Measurements from ENCODE around the gene AGAP1. TPM values are rescaled to one million over a fixed set of nuclear protein-coding genes. Genes with fewer than 3 reads are reported as not detected.

Gene AGAP1
- total RNA-seq, 1 donor from 2014 or later, result 44.0 TPM

DNA sequence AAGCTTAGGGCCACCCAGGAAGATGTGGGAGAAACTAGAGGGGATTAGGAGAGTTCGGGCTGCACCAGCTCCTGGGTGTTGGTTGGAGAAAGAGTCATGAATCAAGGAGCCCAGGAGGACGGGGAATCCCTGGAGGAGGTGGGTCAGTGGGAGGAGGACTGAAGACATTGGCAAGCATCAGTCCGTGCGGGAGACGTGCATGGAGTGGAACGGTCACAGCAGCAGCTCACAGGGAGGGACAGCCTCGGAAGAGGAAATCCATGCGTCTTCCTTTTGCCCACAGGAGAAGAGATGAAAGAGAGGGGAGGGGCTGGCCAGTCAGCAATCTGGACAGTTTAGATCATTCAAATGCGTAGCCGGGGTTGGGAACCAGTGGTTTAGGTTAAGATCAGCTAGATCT is 495.7 kb downstream of the AGAP1 start:
- no peak overlapping the region for H3K27ac Mint-ChIP-seq
- no peaks in the 10 kb centered on the region for H3K4me1 Mint-ChIP-seq

DNA sequence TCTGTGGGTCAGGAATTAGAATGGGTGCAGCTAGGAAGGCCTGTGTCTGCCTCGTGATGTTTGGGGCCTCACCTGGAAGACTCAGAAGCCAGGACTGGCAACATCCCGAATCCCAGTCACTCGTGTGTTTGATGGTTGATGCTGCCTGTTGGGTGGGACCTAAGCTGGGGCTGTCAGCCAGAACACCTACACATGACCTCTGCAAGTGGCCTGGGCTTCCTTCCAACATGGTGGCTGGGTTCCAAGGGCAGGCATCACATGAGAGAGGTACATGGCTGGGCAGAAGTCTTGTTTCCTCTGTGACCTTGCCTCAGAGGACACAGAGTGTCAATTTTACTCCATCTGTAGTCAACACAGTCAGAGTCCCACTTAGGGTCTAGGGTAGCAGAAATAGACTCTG is 496.5 kb downstream of the AGAP1 start:
- Mint-ChIP-seq H3K4me3 (no peak overlapping the region), H3K4me1 (no peaks in the 10 kb centered on the region), H3K27me3 (ENCODE audit: low read depth) (no peaks in the 10 kb centered on the region), H3K9me3 (peaks cover 7% of the 10 kb centered on the region), H3K27ac (no peak overlapping the region), H3K36me3 (peaks cover 9% of the 10 kb centered on the region)
- no peak for DNase-seq (ENCODE audit: low spot score in 2 of 2, unreplicated experiment in 2 of 2)
- TF ChIP-seq, protein P1, sequence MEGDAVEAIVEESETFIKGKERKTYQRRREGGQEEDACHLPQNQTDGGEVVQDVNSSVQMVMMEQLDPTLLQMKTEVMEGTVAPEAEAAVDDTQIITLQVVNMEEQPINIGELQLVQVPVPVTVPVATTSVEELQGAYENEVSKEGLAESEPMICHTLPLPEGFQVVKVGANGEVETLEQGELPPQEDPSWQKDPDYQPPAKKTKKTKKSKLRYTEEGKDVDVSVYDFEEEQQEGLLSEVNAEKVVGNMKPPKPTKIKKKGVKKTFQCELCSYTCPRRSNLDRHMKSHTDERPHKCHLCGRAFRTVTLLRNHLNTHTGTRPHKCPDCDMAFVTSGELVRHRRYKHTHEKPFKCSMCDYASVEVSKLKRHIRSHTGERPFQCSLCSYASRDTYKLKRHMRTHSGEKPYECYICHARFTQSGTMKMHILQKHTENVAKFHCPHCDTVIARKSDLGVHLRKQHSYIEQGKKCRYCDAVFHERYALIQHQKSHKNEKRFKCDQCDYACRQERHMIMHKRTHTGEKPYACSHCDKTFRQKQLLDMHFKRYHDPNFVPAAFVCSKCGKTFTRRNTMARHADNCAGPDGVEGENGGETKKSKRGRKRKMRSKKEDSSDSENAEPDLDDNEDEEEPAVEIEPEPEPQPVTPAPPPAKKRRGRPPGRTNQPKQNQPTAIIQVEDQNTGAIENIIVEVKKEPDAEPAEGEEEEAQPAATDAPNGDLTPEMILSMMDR (IDR thresholded peaks at IDR 0.05; ENCODE audit: unreplicated experiment), result no peak

More for the DNA sequence above, 495.7 kb downstream of the AGAP1 start:
- H3K27me3 Mint-ChIP-seq (ENCODE audit: low read depth), result no peaks in the 10 kb centered on the region
- DNase-seq (ENCODE audit: low spot score in 2 of 2, unreplicated experiment in 2 of 2), result no peak
- H3K9me3 Mint-ChIP-seq, result peaks cover 8% of the 10 kb centered on the region
- TF ChIP-seq, protein P1 (IDR thresholded peaks at IDR 0.05; ENCODE audit: unreplicated experiment), result no peak
- peaks cover 9% of the 10 kb centered on the region for H3K36me3 Mint-ChIP-seq
- H3K4me3 Mint-ChIP-seq, result no peak overlapping the region

DNA sequence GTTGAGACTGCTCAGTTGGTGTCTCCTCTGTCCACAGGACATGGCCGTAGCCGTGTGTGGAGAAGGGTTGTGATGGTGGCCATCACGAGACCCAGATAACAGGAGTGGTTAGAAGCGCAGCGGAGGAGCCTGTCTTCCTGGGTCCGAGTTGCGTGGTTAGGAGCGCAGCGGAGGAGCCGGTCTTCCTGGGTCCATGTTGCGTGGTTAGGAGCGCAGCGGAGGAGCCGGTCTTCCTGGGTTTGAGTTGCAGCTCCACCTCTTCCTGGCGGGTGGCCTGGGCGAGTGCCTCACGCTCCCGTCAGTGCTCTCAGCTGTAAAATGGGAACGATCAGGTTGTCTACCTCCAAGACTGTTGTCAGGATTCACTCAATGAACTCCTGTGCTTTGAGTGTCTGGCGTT is 498.2 kb downstream of the AGAP1 start:
- H3K27ac Mint-ChIP-seq, result no peak overlapping the region
- TF ChIP-seq, protein P1 (IDR thresholded peaks at IDR 0.05; ENCODE audit: unreplicated experiment), result no peak
- no peaks in the 10 kb centered on the region for H3K27me3 Mint-ChIP-seq (ENCODE audit: low read depth)
- no peak for DNase-seq (ENCODE audit: low spot score in 2 of 2, unreplicated experiment in 2 of 2)
- no peaks in the 10 kb centered on the region for H3K4me1 Mint-ChIP-seq
- H3K4me3 Mint-ChIP-seq, result no peak overlapping the region
- peaks cover 3% of the 10 kb centered on the region for H3K9me3 Mint-ChIP-seq
- H3K36me3 Mint-ChIP-seq, result peaks cover 9% of the 10 kb centered on the region

DNA sequence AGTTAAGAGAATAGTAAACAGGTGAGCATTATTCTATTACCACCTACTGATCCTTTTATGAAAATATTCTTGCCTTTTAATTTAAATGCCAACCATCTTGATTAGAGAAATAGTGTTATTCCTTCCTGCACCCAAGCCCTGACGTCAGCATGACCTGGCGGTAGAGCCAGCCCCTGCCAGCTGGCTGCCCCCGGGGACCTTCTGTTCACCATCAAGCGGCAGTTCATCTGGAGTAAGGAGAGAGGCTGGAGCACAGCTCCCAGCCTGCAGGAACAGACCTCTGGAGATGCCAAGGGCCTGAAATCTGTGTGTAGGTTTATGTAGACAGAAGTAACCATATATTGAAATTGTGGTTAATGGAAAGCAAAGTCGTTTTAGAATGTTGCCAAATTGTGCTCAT is 502.6 kb downstream of the AGAP1 start:
- no peaks in the 10 kb centered on the region for H3K9me3 Mint-ChIP-seq
- H3K27ac Mint-ChIP-seq, result no peak overlapping the region
- H3K36me3 Mint-ChIP-seq, result peaks cover 1% of the 10 kb centered on the region
- TF ChIP-seq, protein P1 (IDR thresholded peaks at IDR 0.05; ENCODE audit: unreplicated experiment), result no peak
- H3K4me3 Mint-ChIP-seq, result no peak overlapping the region
- H3K4me1 Mint-ChIP-seq, result no peaks in the 10 kb centered on the region
- H3K27me3 Mint-ChIP-seq (ENCODE audit: low read depth), result no peaks in the 10 kb centered on the region
- DNase-seq (ENCODE audit: low spot score in 2 of 2, unreplicated experiment in 2 of 2), result no peak

DNA sequence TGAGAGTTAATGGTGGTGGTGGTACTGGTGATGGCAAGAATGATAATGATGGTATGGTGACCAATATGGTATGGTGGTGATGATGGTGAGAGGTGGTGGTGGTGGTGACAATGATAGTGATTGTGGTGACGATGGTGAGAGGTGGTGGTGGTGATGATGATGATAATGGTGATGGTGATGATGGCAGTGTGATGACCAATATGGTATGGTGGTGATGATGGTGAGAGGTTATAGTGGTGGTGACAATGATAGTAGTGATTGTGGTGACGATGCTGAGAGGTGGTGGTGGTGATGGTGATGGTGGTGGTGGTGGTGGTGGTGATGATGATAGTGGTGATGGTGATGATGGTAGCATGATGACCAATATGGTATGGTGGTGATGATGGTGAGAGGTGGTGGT is 505.2 kb downstream of the AGAP1 start:
- TF ChIP-seq, protein P1 (IDR thresholded peaks at IDR 0.05; ENCODE audit: unreplicated experiment), result no peak

More for the DNA sequence above, 505.2 kb downstream of the AGAP1 start:
- H3K27me3 Mint-ChIP-seq (ENCODE audit: low read depth), result no peaks in the 10 kb centered on the region
- peaks cover 3% of the 10 kb centered on the region for H3K36me3 Mint-ChIP-seq
- DNase-seq (ENCODE audit: low spot score in 2 of 2, unreplicated experiment in 2 of 2), result no peak
- no peaks in the 10 kb centered on the region for H3K9me3 Mint-ChIP-seq
- H3K4me1 Mint-ChIP-seq, result no peaks in the 10 kb centered on the region
- H3K27ac Mint-ChIP-seq, result no peak overlapping the region
- H3K4me3 Mint-ChIP-seq, result no peak overlapping the region

Data from mesothelial cell of epicardium (in vitro differentiated cells).